Mammary epithelial cell (primary cell): ENCODE results near the gene CD37.

Source experiments
- CTCF ChIP-seq, 2 donors: IDR thresholded peaks in 1 of 2; conservative IDR thresholded peaks in 1 of 2; 2 replicates each; pipeline ENCODE4 v1.5.1; 2011 to 2012; ENCODE audit warnings: inconsistent platforms in 2 of 2, low read length in 2 of 2, mild to moderate bottlenecking in 2 of 2, control low read depth in 1 of 2, low read depth in 1 of 2; ENCODE audit not compliant: insufficient read depth in 1 of 2; ENCODE audit errors: extremely low read depth in 1 of 2
- EZH2 ChIP-seq: IDR thresholded peaks from 2 replicates; pipeline ENCODE4 v1.6.1; 2012; ENCODE audit warnings: low read length, inconsistent platforms, borderline replicate concordance

GRCh38 chr19:49287141-49287770 lies 48.0 kb upstream of the CD37 start:
- TF ChIP-seq CTCF (conservative IDR thresholded peaks at IDR 0.05 in 1 of 2, IDR thresholded peaks at IDR 0.05 in 1 of 2; ENCODE audit: extremely low read depth in 1 of 2, insufficient read depth in 1 of 2, low read depth in 1 of 2, low read length in 2 of 2) (no peak), EZH2 (no peak)
